ENCODE results near the gene GAN. TPM values are rescaled to one million over a fixed set of nuclear protein-coding genes. Genes with fewer than 3 reads are reported as not detected.

GAN gene
- total RNA-seq, 1 experiment from 2014 or later = 25.4 TPM

DNA sequence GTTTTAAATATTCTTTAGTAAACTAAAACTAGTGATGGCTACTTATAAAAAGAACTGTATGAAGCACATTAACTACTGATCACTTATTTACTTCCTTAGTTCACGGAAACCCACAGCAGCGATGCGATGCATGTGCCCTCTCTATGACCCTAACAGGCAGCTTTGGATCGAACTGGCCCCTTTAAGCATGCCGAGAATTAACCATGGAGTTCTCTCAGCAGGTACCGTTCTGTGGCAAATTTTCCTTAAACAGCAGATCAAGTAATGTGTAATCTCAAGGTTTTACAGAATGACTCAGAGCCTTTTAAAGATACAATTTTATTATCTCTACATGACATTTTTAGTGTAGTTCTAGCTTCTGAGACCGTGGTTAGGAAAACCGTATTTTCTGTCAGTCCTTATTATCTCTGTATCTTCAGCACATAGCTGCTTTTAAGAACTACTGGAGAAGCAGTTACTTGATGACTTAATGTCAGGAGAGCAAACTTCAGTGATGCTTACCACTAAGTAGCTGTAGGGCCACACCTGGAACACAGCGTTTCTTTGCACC lies 43.0 kb downstream of the GAN start:
- Mint-ChIP-seq H3K4me3 (no peak overlapping the region), H3K27me3 (ENCODE audit: low read depth) (no peaks in the 10 kb centered on the region), H3K27ac (no peak overlapping the region), H3K4me1 (no peaks in the 10 kb centered on the region), H3K36me3 (peaks cover 27% of the 10 kb centered on the region), H3K9me3 (peaks cover 3% of the 10 kb centered on the region; the same call in 1 of the 2 replicates)
- no peak for ATAC-seq
- TF ChIP-seq ESRRA (CRISPR knock-in tag; IDR thresholded peaks at IDR 0.05; ENCODE audit: borderline replicate concordance) = no peak
- TF ChIP-seq CREM (CRISPR knock-in tag; IDR thresholded peaks at IDR 0.05) = no peak
- TF ChIP-seq ZBTB21 (CRISPR knock-in tag; IDR thresholded peaks at IDR 0.05; ENCODE audit: borderline replicate concordance) = no peak
- TF ChIP-seq ZNF219 (CRISPR knock-in tag; IDR thresholded peaks at IDR 0.05; ENCODE audit: borderline replicate concordance) = no peak
- TF ChIP-seq TEAD1 (CRISPR knock-in tag; IDR thresholded peaks at IDR 0.05) = no peak
- no peak for TF ChIP-seq TP53 (CRISPR knock-in tag; IDR thresholded peaks at IDR 0.05)
- TF ChIP-seq PRRX2 (CRISPR knock-in tag; IDR thresholded peaks at IDR 0.05) = no peak
- TF ChIP-seq ZNF232 (CRISPR knock-in tag; IDR thresholded peaks at IDR 0.05) = no peak
- TF ChIP-seq ELF4 (CRISPR knock-in tag; IDR thresholded peaks at IDR 0.05; ENCODE audit: low read depth) = no peak
- no peak for TF ChIP-seq E2F4 (CRISPR knock-in tag; IDR thresholded peaks at IDR 0.05; ENCODE audit: borderline replicate concordance, low read depth)
- no peak for TF ChIP-seq PRDM15 (CRISPR knock-in tag; IDR thresholded peaks at IDR 0.05)
- TF ChIP-seq, protein P1, sequence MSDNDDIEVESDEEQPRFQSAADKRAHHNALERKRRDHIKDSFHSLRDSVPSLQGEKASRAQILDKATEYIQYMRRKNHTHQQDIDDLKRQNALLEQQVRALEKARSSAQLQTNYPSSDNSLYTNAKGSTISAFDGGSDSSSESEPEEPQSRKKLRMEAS (CRISPR knock-in tag; IDR thresholded peaks at IDR 0.05) = no peak
- TF ChIP-seq ZNF671 (CRISPR knock-in tag; IDR thresholded peaks at IDR 0.05) = no peak
- no peak for TF ChIP-seq AR (CRISPR knock-in tag; IDR thresholded peaks at IDR 0.05)
- TF ChIP-seq NFE2L1 (CRISPR knock-in tag; IDR thresholded peaks at IDR 0.05) = no peak
- TF ChIP-seq, protein P2, sequence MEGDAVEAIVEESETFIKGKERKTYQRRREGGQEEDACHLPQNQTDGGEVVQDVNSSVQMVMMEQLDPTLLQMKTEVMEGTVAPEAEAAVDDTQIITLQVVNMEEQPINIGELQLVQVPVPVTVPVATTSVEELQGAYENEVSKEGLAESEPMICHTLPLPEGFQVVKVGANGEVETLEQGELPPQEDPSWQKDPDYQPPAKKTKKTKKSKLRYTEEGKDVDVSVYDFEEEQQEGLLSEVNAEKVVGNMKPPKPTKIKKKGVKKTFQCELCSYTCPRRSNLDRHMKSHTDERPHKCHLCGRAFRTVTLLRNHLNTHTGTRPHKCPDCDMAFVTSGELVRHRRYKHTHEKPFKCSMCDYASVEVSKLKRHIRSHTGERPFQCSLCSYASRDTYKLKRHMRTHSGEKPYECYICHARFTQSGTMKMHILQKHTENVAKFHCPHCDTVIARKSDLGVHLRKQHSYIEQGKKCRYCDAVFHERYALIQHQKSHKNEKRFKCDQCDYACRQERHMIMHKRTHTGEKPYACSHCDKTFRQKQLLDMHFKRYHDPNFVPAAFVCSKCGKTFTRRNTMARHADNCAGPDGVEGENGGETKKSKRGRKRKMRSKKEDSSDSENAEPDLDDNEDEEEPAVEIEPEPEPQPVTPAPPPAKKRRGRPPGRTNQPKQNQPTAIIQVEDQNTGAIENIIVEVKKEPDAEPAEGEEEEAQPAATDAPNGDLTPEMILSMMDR (IDR thresholded peaks at IDR 0.05) = no peak
- no peak for TF ChIP-seq TEAD4 (CRISPR knock-in tag; IDR thresholded peaks at IDR 0.05)
- TF ChIP-seq, protein P3, sequence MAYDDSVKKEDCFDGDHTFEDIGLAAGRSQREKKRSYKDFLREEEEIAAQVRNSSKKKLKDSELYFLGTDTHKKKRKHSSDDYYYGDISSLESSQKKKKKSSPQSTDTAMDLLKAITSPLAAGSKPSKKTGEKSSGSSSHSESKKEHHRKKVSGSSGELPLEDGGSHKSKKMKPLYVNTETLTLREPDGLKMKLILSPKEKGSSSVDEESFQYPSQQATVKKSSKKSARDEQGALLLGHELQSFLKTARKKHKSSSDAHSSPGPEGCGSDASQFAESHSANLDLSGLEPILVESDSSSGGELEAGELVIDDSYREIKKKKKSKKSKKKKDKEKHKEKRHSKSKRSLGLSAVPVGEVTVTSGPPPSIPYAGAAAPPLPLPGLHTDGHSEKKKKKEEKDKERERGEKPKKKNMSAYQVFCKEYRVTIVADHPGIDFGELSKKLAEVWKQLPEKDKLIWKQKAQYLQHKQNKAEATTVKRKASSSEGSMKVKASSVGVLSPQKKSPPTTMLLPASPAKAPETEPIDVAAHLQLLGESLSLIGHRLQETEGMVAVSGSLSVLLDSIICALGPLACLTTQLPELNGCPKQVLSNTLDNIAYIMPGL (CRISPR knock-in tag; IDR thresholded peaks at IDR 0.05) = no peak
- CTCF ChIA-PET = no interaction called here
- no peak for DNase-seq (ENCODE audit: low spot score)
- POLR2A ChIA-PET = no interaction called here
